HepG2 (cell line): ENCODE data around the gene ARHGEF39. TPM values are rescaled to one million over a fixed set of nuclear protein-coding genes. Genes with fewer than 3 reads are reported as not detected.

Experiments used
- ARID5B ChIP-seq: IDR thresholded peaks from 2 replicates; pipeline ENCODE4 v1.4.0; 2020; ENCODE audit warnings: mild to moderate bottlenecking, missing genetic modification reagents
- ATAD3A ChIP-seq: sonication (generic); formaldehyde crosslinking; IDR thresholded peaks from 2 replicates; pipeline ENCODE4 v1.4.0; 2020; ENCODE audit warnings: missing genetic modification reagents
- ETS1 ChIP-seq: sonication (generic); formaldehyde crosslinking; IDR thresholded peaks from 2 replicates; pipeline ENCODE4 v1.4.0; 2020; ENCODE audit warnings: missing genetic modification reagents
- FOXP4 ChIP-seq: sonication (generic); formaldehyde crosslinking; IDR thresholded peaks from 2 replicates; pipeline ENCODE4 v1.4.0; 2020; ENCODE audit warnings: missing genetic modification reagents
- GLI4 ChIP-seq: sonication (generic); formaldehyde crosslinking; IDR thresholded peaks from 2 replicates; pipeline ENCODE4 v1.5.1; 2020; ENCODE audit warnings: missing genetic modification reagents, mild to moderate bottlenecking, moderate library complexity, borderline replicate concordance
- HES4 ChIP-seq: sonication (generic); formaldehyde crosslinking; IDR thresholded peaks from 2 replicates; pipeline ENCODE4 v1.9.0; 2021; ENCODE audit warnings: mild to moderate bottlenecking, missing genetic modification reagents, borderline replicate concordance
- HOXA9 ChIP-seq: sonication (generic); formaldehyde crosslinking; IDR thresholded peaks from 2 replicates; pipeline ENCODE4 v1.8.1; 2022; ENCODE audit warnings: missing genetic modification reagents, mild to moderate bottlenecking, moderate library complexity, borderline replicate concordance
- KDM2A ChIP-seq: sonication (generic); formaldehyde crosslinking; IDR thresholded peaks from 2 replicates; pipeline ENCODE4 v1.4.0; 2020; ENCODE audit warnings: low read depth, missing genetic modification reagents, borderline replicate concordance
- MATR3 ChIP-seq: sonication (generic); formaldehyde crosslinking; IDR thresholded peaks from 2 replicates; pipeline ENCODE4 v1.4.0; 2020; ENCODE audit warnings: missing genetic modification reagents
- MBD4 ChIP-seq: IDR thresholded peaks from 2 replicates; pipeline ENCODE4 v1.6.1; 2012; ENCODE audit warnings: low read length, inconsistent platforms, borderline replicate concordance
- PITX1 ChIP-seq: sonication (generic); formaldehyde crosslinking; IDR thresholded peaks from 2 replicates; pipeline ENCODE4 v1.5.1; 2020; ENCODE audit warnings: mild to moderate bottlenecking, missing genetic modification reagents
- RAD51 ChIP-seq: fragments of 450-650 bp; IDR thresholded peaks from 2 replicates; pipeline ENCODE4 v1.6.1; 2016; ENCODE audit warnings: borderline replicate concordance
- RXRB ChIP-seq: IDR thresholded peaks from 2 replicates; pipeline ENCODE4 v1.6.1; 2016; ENCODE audit warnings: borderline replicate concordance, missing genetic modification reagents, missing compliant biosample characterization
- SP5 ChIP-seq: IDR thresholded peaks from 2 replicates; pipeline ENCODE4 v1.6.1; 2016; ENCODE audit warnings: low read depth, borderline replicate concordance
- TCF7 ChIP-seq: sonication (generic); IDR thresholded peaks from 2 replicates; pipeline ENCODE4 v1.6.1; 2016; ENCODE audit warnings: antibody characterized with exemption, low read depth
- THAP8 ChIP-seq: sonication (generic); formaldehyde crosslinking; IDR thresholded peaks from 2 replicates; pipeline ENCODE4 v1.5.1; 2020; ENCODE audit warnings: missing genetic modification reagents, mild to moderate bottlenecking, borderline replicate concordance
- ZFYVE20 ChIP-seq: sonication (generic); formaldehyde crosslinking; IDR thresholded peaks from 2 replicates; pipeline ENCODE4 v1.8.0; 2023; ENCODE audit warnings: low read depth, mild to moderate bottlenecking, moderate library complexity, missing genetic modification reagents, borderline replicate concordance
- ZNF275 ChIP-seq: sonication (generic); formaldehyde crosslinking; IDR thresholded peaks from 2 replicates; pipeline ENCODE4 v1.8.0; 2022; ENCODE audit warnings: missing genetic modification reagents, mild to moderate bottlenecking, inconsistent platforms, borderline replicate concordance
- ZNF367 ChIP-seq: sonication (generic); formaldehyde crosslinking; IDR thresholded peaks from 2 replicates; pipeline ENCODE4 v1.4.0; 2020; ENCODE audit warnings: missing genetic modification reagents, borderline replicate concordance
- ZNF7 ChIP-seq: IDR thresholded peaks from 2 replicates; pipeline ENCODE4 v1.6.1; 2016; ENCODE audit warnings: missing biosample characterization, missing genetic modification reagents
- ZSCAN25 ChIP-seq: sonication (generic); formaldehyde crosslinking; IDR thresholded peaks from 2 replicates; pipeline ENCODE4 v1.8.0; 2022; ENCODE audit warnings: mild to moderate bottlenecking, missing genetic modification reagents
- polyA plus RNA-seq, 8 experiments: library from polyadenylated mRNA; depleted of rRNA in 3 of 8; stranded (reverse) in 7 of 8; unstranded in 1 of 8; fragments of >200 nt; fragmentation: Illumina TruSeq in 4 of 8; extraction: Trizol in 4 of 8; gene quantifications; 2 replicates each; pipeline versions ENCODE4 v1.2.1 to v1.2.3, GENCODE V29; 2011 to 2016; ENCODE audit warnings: low read depth in 4 of 8, missing spikeins in 1 of 8, mixed read lengths in 1 of 8; ENCODE audit not compliant: insufficient read depth in 1 of 8
- total RNA-seq, 5 experiments: library from RNA; depleted of rRNA; stranded (reverse); fragments of >200 nt; fragmentation: Illumina TruSeq; extraction: Trizol; gene quantifications; 2 replicates each; pipeline ENCODE4 v1.2.3, GENCODE V29; 2016; ENCODE audit warnings: low read depth in 1 of 5

ARHGEF39 gene
- total and polyA plus RNA-seq, 2 of the 13 experiments (the other 11 are each of a cell fraction or from before 2014, with no cell fraction given), result 11.2 to 12.3 TPM

- peak; percentile 37; the same call in 1 of the 2 replicates for TF ChIP-seq ARID5B (CRISPR knock-in tag)
- TF ChIP-seq ETS1, result no peak
- TF ChIP-seq ATAD3A, result no peak
- TF ChIP-seq MATR3 (CRISPR knock-in tag), result no peak
- TF ChIP-seq GLI4, result no peak
- no peak for TF ChIP-seq ZFYVE20 (CRISPR knock-in tag)
- TF ChIP-seq THAP8, result no peak
- TF ChIP-seq ZNF7, result no peak
- TF ChIP-seq KDM2A (CRISPR knock-in tag), result peak; percentile 86; the same call in 1 of the 2 replicates
- TF ChIP-seq PITX1 (CRISPR knock-in tag), result 0 out of 2 replicates have a peak, but pooled peaks have one; percentile 17
- TF ChIP-seq SP5 (CRISPR knock-in tag), result no peak
- no peak for TF ChIP-seq MBD4
- no peak for TF ChIP-seq ZNF367
- no peak for TF ChIP-seq HES4 (CRISPR knock-in tag)
- no peak for TF ChIP-seq RAD51
- TF ChIP-seq HOXA9 (CRISPR knock-in tag), result no peak
- TF ChIP-seq RXRB (CRISPR knock-in tag), result no peak
- peak; percentile 65; the same call in 1 of the 2 replicates for TF ChIP-seq ZSCAN25 (CRISPR knock-in tag)
- no peak for TF ChIP-seq TCF7
- peak; percentile 29; the same call in 1 of the 2 replicates for TF ChIP-seq FOXP4
- TF ChIP-seq ZNF275 (CRISPR knock-in tag), result no peak
These were observed 18.3 kb downstream of the ARHGEF39 start (continued) for GRCh38 chr9:35646533-35647265.
